Measurements from ENCODE around the gene CHN1. TPM values are rescaled to one million over a fixed set of nuclear protein-coding genes. Genes with fewer than 3 reads are reported as not detected.

The CHN1 gene
- total RNA-seq, 4 donors from 2014 or later, result 0.66 to 4.7 (median 2.4) TPM

- H3K36me3 ChIP-seq, result no peaks in the 10 kb centered on the region
- in situ Hi-C loops (cut with MboI; ENCODE audit: low sequenced_read_pairs in 4 of 4), result no loop called here
- no peak for DNase-seq
- H3K4me3 ChIP-seq, result no peak overlapping the region
- no peak for TF ChIP-seq POLR2A (IDR thresholded peaks at IDR 0.05)
- no peak for TF ChIP-seq CTCF (IDR thresholded peaks at IDR 0.05 in 4 of 5, conservative IDR thresholded peaks at IDR 0.05 in 1 of 5)
- no peaks in the 10 kb centered on the region for H3K4me1 ChIP-seq
- H3K27ac ChIP-seq, result no peak overlapping the region
- H3K9me3 ChIP-seq, result no peaks in the 10 kb centered on the region
- intact Hi-C loops (cut with DNase I; ENCODE audit: low total_unique reads), result no loop called here
- no peak for ATAC-seq
- no peaks in the 10 kb centered on the region for H3K27me3 ChIP-seq
Measured at GRCh38 chr2:174812037-174812436, 193.1 kb downstream of the CHN1 start.

- Histone ChIP-seq H3K27ac (no peak overlapping the region), H3K27me3 (no peaks in the 10 kb centered on the region), H3K36me3 (no peaks in the 10 kb centered on the region), H3K9me3 (no peaks in the 10 kb centered on the region), H3K4me1 (no peaks in the 10 kb centered on the region), H3K4me3 (no peak overlapping the region)
- in situ Hi-C loops (cut with MboI; ENCODE audit: low sequenced_read_pairs in 4 of 4), result no loop called here
- intact Hi-C loops (cut with DNase I; ENCODE audit: low total_unique reads), result no loop called here
- DNase-seq (no peak), ATAC-seq (no peak)
- TF ChIP-seq POLR2A (IDR thresholded peaks at IDR 0.05) (no peak), CTCF (IDR thresholded peaks at IDR 0.05 in 4 of 5, conservative IDR thresholded peaks at IDR 0.05 in 1 of 5) (no peak)
Measured at GRCh38 chr2:174807931-174808330, 197.2 kb downstream of the CHN1 start.

- DNase-seq (no peak), ATAC-seq (no peak)
- TF ChIP-seq CTCF (IDR thresholded peaks at IDR 0.05 in 4 of 5, conservative IDR thresholded peaks at IDR 0.05 in 1 of 5) (no peak), POLR2A (IDR thresholded peaks at IDR 0.05) (no peak)
- Histone ChIP-seq H3K4me3 (no peak overlapping the region), H3K36me3 (no peaks in the 10 kb centered on the region), H3K27ac (no peak overlapping the region), H3K27me3 (no peaks in the 10 kb centered on the region), H3K9me3 (no peaks in the 10 kb centered on the region), H3K4me1 (no peaks in the 10 kb centered on the region)
- intact Hi-C loops (cut with DNase I; ENCODE audit: low total_unique reads), result no loop called here
- in situ Hi-C loops (cut with MboI; ENCODE audit: low sequenced_read_pairs in 4 of 4), result no loop called here
Measured at GRCh38 chr2:174805803-174806202, 199.4 kb downstream of the CHN1 start.

GRCh38 chr2:174802459-174802858 is 202.7 kb downstream of the CHN1 start:
- Histone ChIP-seq H3K36me3 (no peaks in the 10 kb centered on the region), H3K27ac (no peak overlapping the region), H3K9me3 (no peaks in the 10 kb centered on the region), H3K4me3 (no peak overlapping the region), H3K4me1 (no peaks in the 10 kb centered on the region), H3K27me3 (no peaks in the 10 kb centered on the region)
- intact Hi-C loops (cut with DNase I; ENCODE audit: low total_unique reads), result no loop called here
- DNase-seq (no peak), ATAC-seq (no peak)
- in situ Hi-C loops (cut with MboI; ENCODE audit: low sequenced_read_pairs in 4 of 4), result no loop called here
- TF ChIP-seq CTCF (IDR thresholded peaks at IDR 0.05 in 4 of 5, conservative IDR thresholded peaks at IDR 0.05 in 1 of 5), result no peak
- no peak for TF ChIP-seq POLR2A (IDR thresholded peaks at IDR 0.05)

GRCh38 chr2:174800436-174801205 is 204.6 kb downstream of the CHN1 start:
- DNase-seq (no peak), ATAC-seq (no peak)
- no peaks in the 10 kb centered on the region for H3K4me1 ChIP-seq
- in situ Hi-C loops (cut with MboI; ENCODE audit: low sequenced_read_pairs in 4 of 4), result no loop called here
- H3K36me3 ChIP-seq, result no peaks in the 10 kb centered on the region
- intact Hi-C loops (cut with DNase I; ENCODE audit: low total_unique reads), result no loop called here
- H3K4me3 ChIP-seq, result no peak overlapping the region
- no peak for TF ChIP-seq POLR2A (IDR thresholded peaks at IDR 0.05)
- no peak for TF ChIP-seq CTCF (IDR thresholded peaks at IDR 0.05 in 4 of 5, conservative IDR thresholded peaks at IDR 0.05 in 1 of 5)
- no peaks in the 10 kb centered on the region for H3K9me3 ChIP-seq
- H3K27ac ChIP-seq, result no peak overlapping the region
- no peaks in the 10 kb centered on the region for H3K27me3 ChIP-seq

Data from gastrocnemius medialis (tissue), 4 donors.